A673 (cell line): ENCODE results near the gene DEXI. TPM values are rescaled to one million over a fixed set of nuclear protein-coding genes. Genes with fewer than 3 reads are reported as not detected.

Experiments
- BruUV-seq: library from RNA; stranded (reverse); fragments of 400-500 nt; replicated peaks from 2 replicates; lab custom pipeline; 2021; lab: Mats Ljungman, UMichigan
- CTCF ChIA-PET: fragments of 300-600 bp; sonication (Branson Sonifier 250); formaldehyde crosslinking; loops from one replicate; lab custom pipeline; 2022; ENCODE audit warnings: antibody characterized with exemption; lab: Charles Lee
- POLR2A ChIA-PET: fragments of 300-600 bp; sonication (Branson Sonifier 250); formaldehyde crosslinking; loops from one replicate; lab custom pipeline; 2022; ENCODE audit warnings: antibody characterized with exemption; ENCODE audit not compliant: low non-redundant PET; lab: Charles Lee
- DNase-seq: peaks from one replicate; pipeline ENCODE4 v3.0.0-alpha.2; 2015; ENCODE audit warnings: low spot score
- H3K27ac ChIP-seq: fragments of 200-600 bp; sonication (generic); 2 replicates; pipeline ENCODE4 v1.5.1; 2016; ENCODE audit warnings: mixed run types, low read depth, mild to moderate bottlenecking, mixed read lengths, antibody characterized with exemption, low read length; ENCODE audit not compliant: poor library complexity, severe bottlenecking
- H3K27me3 ChIP-seq: fragments of 200-600 bp; sonication (generic); replicated peaks from 2 replicates; pipeline ENCODE4 v1.6.1; 2017; ENCODE audit warnings: mixed run types, low read depth, mild to moderate bottlenecking, mixed read lengths, antibody characterized with exemption, low read length; ENCODE audit not compliant: insufficient read depth, poor library complexity
- H3K36me3 ChIP-seq: fragments of 200-600 bp; sonication (generic); 2 replicates; pipeline ENCODE4 v1.6.1; 2016; ENCODE audit warnings: mixed run types, mild to moderate bottlenecking, mixed read lengths, antibody characterized with exemption, low read length; ENCODE audit not compliant: insufficient read depth, poor library complexity, severe bottlenecking
- H3K4me1 ChIP-seq: fragments of 200-600 bp; sonication (generic); 2 replicates; pipeline ENCODE4 v1.6.1; 2017; ENCODE audit warnings: mixed run types, mild to moderate bottlenecking, mixed read lengths, antibody characterized with exemption, low read length; ENCODE audit not compliant: insufficient read depth, poor library complexity, severe bottlenecking
- H3K4me3 ChIP-seq: fragments of 200-600 bp; sonication (generic); 2 replicates; pipeline ENCODE4 v1.5.1; 2016; ENCODE audit warnings: low read depth, mixed run types, mild to moderate bottlenecking, mixed read lengths, low read length; ENCODE audit not compliant: poor library complexity, severe bottlenecking
- H3K9me3 ChIP-seq: fragments of 200-600 bp; sonication (generic); 2 replicates; pipeline ENCODE4 v1.6.1; 2016; ENCODE audit warnings: mixed run types, low read depth, mild to moderate bottlenecking, mixed read lengths, antibody characterized with exemption, low read length; ENCODE audit not compliant: poor library complexity, severe bottlenecking
- EZH2 ChIP-seq: fragments of 200-600 bp; sonication (generic); IDR thresholded peaks from 2 replicates; pipeline ENCODE4 v1.6.1; 2017; ENCODE audit warnings: borderline replicate concordance, low read depth, mild to moderate bottlenecking, mixed read lengths, antibody characterized with exemption, low read length; ENCODE audit not compliant: poor library complexity, severe bottlenecking
- intact Hi-C: fragments of 100-400 bp; cut with micrococcal nuclease; formaldehyde crosslinking; loops from one replicate; pipeline ENCODE4 v1.10.0; 2022; ENCODE audit not compliant: unreplicated experiment
- total RNA-seq: library from RNA; stranded (reverse); gene quantifications from 2 replicates; pipeline ENCODE4 v1.2.3, GENCODE V29; 2021
- TF ChIP-seq, protein P1 (sequence below): fragments of 300-800, 200-600 bp; sonication (generic); conservative IDR thresholded peaks from 2 replicates; pipeline ENCODE4 v1.5.1; 2017; ENCODE audit warnings: low read depth, mild to moderate bottlenecking, antibody characterized with exemption, low read length, moderate library complexity, mixed read lengths

DEXI gene
- total RNA-seq, 1 experiment from 2014 or later, result 30.7 TPM

DNA sequence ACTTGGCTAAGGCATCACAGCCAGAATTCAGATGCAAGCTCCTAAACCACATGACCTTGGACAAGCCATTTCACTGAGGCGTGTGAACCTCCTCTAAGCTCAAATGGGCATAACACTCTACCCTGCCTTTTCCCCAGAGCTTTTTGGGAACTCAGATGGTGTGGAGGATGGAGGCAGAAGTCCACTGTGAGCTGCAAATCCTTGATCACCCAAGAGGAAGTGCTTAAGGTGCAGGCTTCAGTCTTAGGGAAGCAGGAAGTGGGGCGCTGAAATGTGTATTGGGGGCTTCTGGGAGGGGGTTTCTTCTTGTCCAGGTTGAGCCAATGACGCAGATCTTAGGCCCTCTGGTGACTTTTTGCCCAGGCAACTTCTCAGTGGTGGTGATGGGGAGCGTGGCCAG, 52.4 kb downstream of the DEXI start:
- BruUV-seq, result no TSS peak
- H3K4me3 ChIP-seq, result no peak overlapping the region
- no peak overlapping the region for H3K27ac ChIP-seq
- intact Hi-C loops, result no loop called here
- TF ChIP-seq EZH2, result no peak
- TF ChIP-seq, protein P1, sequence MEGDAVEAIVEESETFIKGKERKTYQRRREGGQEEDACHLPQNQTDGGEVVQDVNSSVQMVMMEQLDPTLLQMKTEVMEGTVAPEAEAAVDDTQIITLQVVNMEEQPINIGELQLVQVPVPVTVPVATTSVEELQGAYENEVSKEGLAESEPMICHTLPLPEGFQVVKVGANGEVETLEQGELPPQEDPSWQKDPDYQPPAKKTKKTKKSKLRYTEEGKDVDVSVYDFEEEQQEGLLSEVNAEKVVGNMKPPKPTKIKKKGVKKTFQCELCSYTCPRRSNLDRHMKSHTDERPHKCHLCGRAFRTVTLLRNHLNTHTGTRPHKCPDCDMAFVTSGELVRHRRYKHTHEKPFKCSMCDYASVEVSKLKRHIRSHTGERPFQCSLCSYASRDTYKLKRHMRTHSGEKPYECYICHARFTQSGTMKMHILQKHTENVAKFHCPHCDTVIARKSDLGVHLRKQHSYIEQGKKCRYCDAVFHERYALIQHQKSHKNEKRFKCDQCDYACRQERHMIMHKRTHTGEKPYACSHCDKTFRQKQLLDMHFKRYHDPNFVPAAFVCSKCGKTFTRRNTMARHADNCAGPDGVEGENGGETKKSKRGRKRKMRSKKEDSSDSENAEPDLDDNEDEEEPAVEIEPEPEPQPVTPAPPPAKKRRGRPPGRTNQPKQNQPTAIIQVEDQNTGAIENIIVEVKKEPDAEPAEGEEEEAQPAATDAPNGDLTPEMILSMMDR, result no peak
- H3K4me1 ChIP-seq, result no peaks in the 10 kb centered on the region
- H3K36me3 ChIP-seq, result no peaks in the 10 kb centered on the region
- no peak for DNase-seq
- ChIA-PET POLR2A (no interaction called here), CTCF (no interaction called here)
- no peaks in the 10 kb centered on the region for H3K9me3 ChIP-seq
- H3K27me3 ChIP-seq, result peaks cover 11% of the 10 kb centered on the region

DNA sequence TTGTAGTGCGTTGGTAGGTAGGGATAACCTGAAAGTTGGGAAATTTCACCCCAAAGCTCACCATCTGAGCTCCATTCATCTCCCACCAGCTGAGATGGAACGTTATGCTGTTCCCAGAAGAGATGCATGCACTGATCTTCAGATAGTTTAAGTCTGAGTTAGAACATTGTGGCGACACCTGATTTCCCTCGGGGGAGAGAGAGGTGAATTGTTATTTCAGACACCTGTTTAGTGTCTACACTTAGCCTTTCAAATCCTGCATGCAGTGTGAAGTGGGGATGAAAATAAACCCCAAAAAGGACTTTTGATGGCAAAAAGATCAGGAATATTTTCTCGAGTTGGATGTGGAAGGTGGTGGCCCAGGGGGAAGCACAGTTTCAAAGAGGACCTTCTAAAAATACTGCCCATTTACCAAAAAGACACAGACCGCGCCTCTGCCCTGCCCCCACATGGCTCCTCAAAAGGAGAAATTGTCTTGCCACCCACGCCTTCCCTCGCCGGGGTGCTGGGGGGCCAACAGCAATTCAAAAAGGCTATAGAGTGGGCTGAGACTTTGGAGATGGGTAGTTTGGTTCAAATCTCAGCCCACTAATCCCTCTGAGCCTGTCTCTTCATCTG, 53.8 kb downstream of the DEXI start:
- CTCF ChIA-PET, result no interaction called here
- H3K27ac ChIP-seq, result no peak overlapping the region
- BruUV-seq, result no TSS peak
- H3K4me3 ChIP-seq, result no peak overlapping the region
- intact Hi-C loops, result no loop called here
- no peaks in the 10 kb centered on the region for H3K9me3 ChIP-seq
- H3K4me1 ChIP-seq, result no peaks in the 10 kb centered on the region
- TF ChIP-seq EZH2, result no peak
- TF ChIP-seq, protein P1, result no peak
- no peaks in the 10 kb centered on the region for H3K36me3 ChIP-seq
- no peak for DNase-seq
- peaks cover 18% of the 10 kb centered on the region for H3K27me3 ChIP-seq
- POLR2A ChIA-PET, result interaction anchor here (0.6 kb wide), 1 partner anchor 80 kb away, joined by 3 read pairs; no protein-coding TSS in a partner anchor

DNA sequence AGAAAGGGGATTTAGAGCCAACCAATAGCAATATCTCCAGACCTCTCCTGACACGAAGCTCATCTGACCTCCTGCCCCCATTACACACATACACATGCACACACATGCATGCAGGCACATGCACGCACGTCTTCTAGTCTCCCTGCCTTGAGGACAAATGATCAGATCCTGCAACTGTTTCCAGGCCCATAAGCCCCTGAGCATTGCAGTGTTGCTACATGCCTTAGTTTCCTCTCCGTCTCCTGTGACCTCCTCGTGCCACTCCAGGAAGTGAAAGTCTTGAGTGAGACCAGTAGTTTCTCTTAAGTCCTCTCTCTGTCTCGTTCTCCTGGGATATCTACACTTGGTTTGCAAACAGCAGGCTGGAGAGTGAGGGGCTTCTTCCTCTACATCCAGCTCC, 57.0 kb downstream of the DEXI start:
- no peak for DNase-seq
- peaks cover 41% of the 10 kb centered on the region for H3K27me3 ChIP-seq
- no peaks in the 10 kb centered on the region for H3K4me1 ChIP-seq
- no TSS peak for BruUV-seq
- H3K27ac ChIP-seq, result no peak overlapping the region
- H3K36me3 ChIP-seq, result no peaks in the 10 kb centered on the region
- no peaks in the 10 kb centered on the region for H3K9me3 ChIP-seq
- no peak overlapping the region for H3K4me3 ChIP-seq
- POLR2A ChIA-PET, result no interaction called here
- TF ChIP-seq, protein P1, result no peak
- no peak for TF ChIP-seq EZH2
- intact Hi-C loops, result no loop called here
- CTCF ChIA-PET, result no interaction called here
